Measurements from ENCODE around the gene HTR6.

DNA sequence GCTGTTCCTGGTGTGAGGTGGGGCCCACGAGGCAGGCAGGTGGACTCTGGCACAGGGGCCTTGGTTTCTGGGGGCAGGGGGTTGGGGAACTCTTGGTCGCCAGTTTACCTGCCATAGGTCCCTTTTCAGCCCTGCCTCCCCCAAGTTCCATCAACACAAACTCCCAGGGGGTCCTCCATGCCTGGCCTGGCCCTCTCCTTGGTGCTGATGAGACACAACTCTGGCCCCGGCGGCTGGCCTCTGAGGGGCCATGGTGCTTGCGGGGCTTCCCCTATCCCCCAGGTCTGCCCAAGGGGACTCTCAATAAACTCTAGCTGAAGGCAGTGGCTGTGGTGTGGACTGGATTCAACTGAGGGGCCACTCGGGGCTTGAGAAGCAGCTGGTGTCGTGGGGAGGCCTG lies 16.0 kb downstream of the HTR6 start:
- TF ChIP-seq CTCF (IDR thresholded peaks at IDR 0.05; ENCODE audit: insufficient read depth, low read depth, low read length) (no peak), EZH2 (IDR thresholded peaks at IDR 0.05; ENCODE audit: insufficient read depth, low read length) (no peak)

Measured in astrocyte (in vitro differentiated cells and primary cell).